ENCODE data around the gene SORBS1. TPM values are rescaled to one million over a fixed set of nuclear protein-coding genes. Genes with fewer than 3 reads are reported as not detected.
"Not testable (repeated sequence)": the region's sequence is repeated elsewhere in the genome, so short reads cannot be mapped to it uniquely, and the experiment has no call there.

Gene SORBS1
- total RNA-seq, 2 experiments from 2014 or later: 1.5 to 1.8 TPM

GRCh38 chr10:95472304-95473088 lies 88.7 kb downstream of the SORBS1 start:
- H3K36me3 Mint-ChIP-seq: no peaks in the 10 kb centered on the region
- H3K9me3 Mint-ChIP-seq: no peaks in the 10 kb centered on the region
- H3K27ac Mint-ChIP-seq: no peak overlapping the region
- intact Hi-C loops (cut with micrococcal nuclease): no loop called here
- H3K4me1 Mint-ChIP-seq (ENCODE audit: low read depth): no peaks in the 10 kb centered on the region
- no peaks in the 10 kb centered on the region for H3K27me3 Mint-ChIP-seq
- DNase-seq: no peak
- ChIA-PET POLR2A (no interaction called here), CTCF (interaction anchor here (1.4 kb wide), 1 partner anchor 41 kb away, joined by 4 read pairs; no protein-coding TSS in a partner anchor)
- no peak overlapping the region for H3K4me3 Mint-ChIP-seq

GRCh38 chr10:95469676-95470075 lies 91.5 kb downstream of the SORBS1 start:
- DNase-seq: no peak
- no peak overlapping the region for H3K4me3 Mint-ChIP-seq
- H3K4me1 Mint-ChIP-seq (ENCODE audit: low read depth): no peaks in the 10 kb centered on the region
- ChIA-PET CTCF (no interaction called here), POLR2A (no interaction called here)
- no peaks in the 10 kb centered on the region for H3K27me3 Mint-ChIP-seq
- H3K9me3 Mint-ChIP-seq: no peaks in the 10 kb centered on the region
- no peak overlapping the region for H3K27ac Mint-ChIP-seq
- intact Hi-C loops (cut with micrococcal nuclease): no loop called here
- no peaks in the 10 kb centered on the region for H3K36me3 Mint-ChIP-seq

GRCh38 chr10:95469251-95469650 lies 91.9 kb downstream of the SORBS1 start:
- H3K9me3 Mint-ChIP-seq: no peaks in the 10 kb centered on the region
- no peaks in the 10 kb centered on the region for H3K36me3 Mint-ChIP-seq
- H3K4me3 Mint-ChIP-seq: no peak overlapping the region
- no peaks in the 10 kb centered on the region for H3K27me3 Mint-ChIP-seq
- H3K4me1 Mint-ChIP-seq (ENCODE audit: low read depth): no peaks in the 10 kb centered on the region
- no peak for DNase-seq
- no peak overlapping the region for H3K27ac Mint-ChIP-seq
- intact Hi-C loops (cut with micrococcal nuclease): no loop called here
- ChIA-PET CTCF (interaction anchor here (0.7 to 1.0 kb wide), 2 partner anchors 23 to 380 kb away, joined by 3 to 4 read pairs; no protein-coding TSS in a partner anchor), POLR2A (no interaction called here)

- H3K27ac Mint-ChIP-seq; CTCF ChIA-PET; H3K4me3 Mint-ChIP-seq; intact Hi-C loops (cut with micrococcal nuclease); POLR2A ChIA-PET; DNase-seq; H3K4me1 Mint-ChIP-seq (ENCODE audit: low read depth); H3K9me3 Mint-ChIP-seq; H3K36me3 Mint-ChIP-seq; H3K27me3 Mint-ChIP-seq: not testable (repeated sequence)
Measured at GRCh38 chr10:95467642-95468041, 93.5 kb downstream of the SORBS1 start.

- no peak overlapping the region for H3K4me3 Mint-ChIP-seq
- no peak for DNase-seq
Measured at GRCh38 chr10:95467162-95467599, 94.0 kb downstream of the SORBS1 start.

GRCh38 chr10:95466436-95466835 lies 94.7 kb downstream of the SORBS1 start:
- H3K4me1 Mint-ChIP-seq (ENCODE audit: low read depth): no peaks in the 10 kb centered on the region
- H3K27ac Mint-ChIP-seq: no peak overlapping the region
- H3K27me3 Mint-ChIP-seq: no peaks in the 10 kb centered on the region
- ChIA-PET POLR2A (no interaction called here), CTCF (interaction anchor here (0.8 kb wide), 1 partner anchor 20 kb away, joined by 3 read pairs; no protein-coding TSS in a partner anchor)
- DNase-seq: no peak
- H3K36me3 Mint-ChIP-seq: no peaks in the 10 kb centered on the region
- H3K4me3 Mint-ChIP-seq: no peak overlapping the region
- no peaks in the 10 kb centered on the region for H3K9me3 Mint-ChIP-seq
- intact Hi-C loops (cut with micrococcal nuclease): no loop called here

More at GRCh38 chr10:95467162-95467599, 94.0 kb downstream of the SORBS1 start:
- ChIA-PET POLR2A (no interaction called here), CTCF (interaction anchor here (0.8 kb wide), 1 partner anchor 21 kb away, joined by 3 read pairs; no protein-coding TSS in a partner anchor)
- H3K9me3 Mint-ChIP-seq: no peaks in the 10 kb centered on the region
- no peaks in the 10 kb centered on the region for H3K4me1 Mint-ChIP-seq (ENCODE audit: low read depth)
- H3K27ac Mint-ChIP-seq: no peak overlapping the region
- H3K27me3 Mint-ChIP-seq: no peaks in the 10 kb centered on the region
- intact Hi-C loops (cut with micrococcal nuclease): no loop called here
- no peaks in the 10 kb centered on the region for H3K36me3 Mint-ChIP-seq

GRCh38 chr10:95464280-95464679 lies 96.9 kb downstream of the SORBS1 start:
- no peaks in the 10 kb centered on the region for H3K27me3 Mint-ChIP-seq
- no peaks in the 10 kb centered on the region for H3K36me3 Mint-ChIP-seq
- POLR2A ChIA-PET: no interaction called here
- intact Hi-C loops (cut with micrococcal nuclease): no loop called here
- H3K27ac Mint-ChIP-seq: no peak overlapping the region
- no peaks in the 10 kb centered on the region for H3K4me1 Mint-ChIP-seq (ENCODE audit: low read depth)
- no peak overlapping the region for H3K4me3 Mint-ChIP-seq
- no peaks in the 10 kb centered on the region for H3K9me3 Mint-ChIP-seq
- no peak for DNase-seq
- CTCF ChIA-PET: interaction anchor here (1.3 kb wide), 1 partner anchor 18 kb away, joined by 3 read pairs; no protein-coding TSS in a partner anchor

- Mint-ChIP-seq H3K27me3 (no peaks in the 10 kb centered on the region), H3K27ac (no peak overlapping the region), H3K36me3 (no peaks in the 10 kb centered on the region), H3K4me3 (no peak overlapping the region), H3K4me1 (ENCODE audit: low read depth) (no peaks in the 10 kb centered on the region), H3K9me3 (no peaks in the 10 kb centered on the region)
- DNase-seq: no peak
- ChIA-PET CTCF (interaction anchor here (1.3 kb wide), 1 partner anchor 17 kb away, joined by 3 read pairs; no protein-coding TSS in a partner anchor), POLR2A (no interaction called here)
- intact Hi-C loops (cut with micrococcal nuclease): no loop called here
Measured at GRCh38 chr10:95462740-95463667, 98.2 kb downstream of the SORBS1 start.

GRCh38 chr10:95461611-95462010 lies 99.6 kb downstream of the SORBS1 start:
- DNase-seq: no peak
- Mint-ChIP-seq H3K36me3 (no peaks in the 10 kb centered on the region), H3K27me3 (peaks cover 4% of the 10 kb centered on the region), H3K9me3 (no peaks in the 10 kb centered on the region), H3K4me3 (no peak overlapping the region), H3K4me1 (ENCODE audit: low read depth) (no peaks in the 10 kb centered on the region), H3K27ac (no peak overlapping the region)
- intact Hi-C loops (cut with micrococcal nuclease): no loop called here
- POLR2A ChIA-PET: no interaction called here
- CTCF ChIA-PET: no interaction called here

GRCh38 chr10:95459446-95460045 lies 101.6 kb downstream of the SORBS1 start:
- no peaks in the 10 kb centered on the region for H3K36me3 Mint-ChIP-seq
- no peak for DNase-seq
- peaks cover 4% of the 10 kb centered on the region for H3K27me3 Mint-ChIP-seq
- H3K4me1 Mint-ChIP-seq (ENCODE audit: low read depth): no peaks in the 10 kb centered on the region
- ChIA-PET POLR2A (no interaction called here), CTCF (interaction anchor here (0.7 to 1.2 kb wide), 3 partner anchors 29 to 557 kb away, joined by 3 to 4 read pairs (median 3); no protein-coding TSS in a partner anchor)
- intact Hi-C loops (cut with micrococcal nuclease): no loop called here
- H3K4me3 Mint-ChIP-seq: no peak overlapping the region
- H3K9me3 Mint-ChIP-seq: no peaks in the 10 kb centered on the region
- H3K27ac Mint-ChIP-seq: no peak overlapping the region

GRCh38 chr10:95458871-95459270 lies 102.3 kb downstream of the SORBS1 start:
- ChIA-PET CTCF (interaction anchor here (0.7 to 1.4 kb wide), 4 partner anchors 13 to 558 kb away, joined by 3 to 5 read pairs (median 4); no protein-coding TSS in a partner anchor), POLR2A (no interaction called here)
- H3K9me3 Mint-ChIP-seq: no peaks in the 10 kb centered on the region
- no peak overlapping the region for H3K27ac Mint-ChIP-seq
- DNase-seq: no peak
- intact Hi-C loops (cut with micrococcal nuclease): no loop called here
- no peaks in the 10 kb centered on the region for H3K36me3 Mint-ChIP-seq
- H3K4me1 Mint-ChIP-seq (ENCODE audit: low read depth): no peaks in the 10 kb centered on the region
- peaks cover 4% of the 10 kb centered on the region for H3K27me3 Mint-ChIP-seq
- H3K4me3 Mint-ChIP-seq: no peak overlapping the region

- Mint-ChIP-seq H3K4me1 (ENCODE audit: low read depth) (no peaks in the 10 kb centered on the region), H3K9me3 (no peaks in the 10 kb centered on the region), H3K27me3 (peaks cover 4% of the 10 kb centered on the region), H3K27ac (no peak overlapping the region), H3K4me3 (no peak overlapping the region), H3K36me3 (no peaks in the 10 kb centered on the region)
- intact Hi-C loops (cut with micrococcal nuclease): no loop called here
- ChIA-PET CTCF (interaction anchor here (1.2 to 1.4 kb wide), 2 partner anchors 12 to 28 kb away, joined by 4 to 5 read pairs; no protein-coding TSS in a partner anchor), POLR2A (no interaction called here)
- no peak for DNase-seq
Measured at GRCh38 chr10:95458014-95458413, 103.2 kb downstream of the SORBS1 start.
